K562 (cell line): Measurements from ENCODE around the gene SLAMF9. TPM values are rescaled to one million over a fixed set of nuclear protein-coding genes. Genes with fewer than 3 reads are reported as not detected.

Experiments used
- HNRNPUL1 ChIP-seq: fragments of 200-400 bp; formaldehyde crosslinking; IDR thresholded peaks from 2 replicates; pipeline ENCODE4 v1.6.1; 2017; ENCODE audit warnings: low read length
- JUND ChIP-seq, 2 experiments: IDR thresholded peaks; 2 replicates in 1 of 2; 3 replicates in 1 of 2; pipeline ENCODE4 v1.6.1; 2011; ENCODE audit warnings: borderline replicate concordance in 2 of 2, low read depth in 2 of 2, low read length in 2 of 2, improper control_type of control experiment in 1 of 2, missing biosample characterization in 1 of 2, missing genetic modification characterization in 1 of 2, missing genetic modification reagents in 1 of 2
- RREB1 ChIP-seq: fragments of 250-450 bp; sonication (Bioruptor Pico); IDR thresholded peaks from 2 replicates; pipeline ENCODE4 v1.4.0; 2020
- SMC3 ChIP-seq: conservative IDR thresholded peaks from 2 replicates; pipeline ENCODE4 v1.6.1; 2011; ENCODE audit warnings: low read depth, low read length, improper control_type of control experiment; ENCODE audit not compliant: insufficient read depth
- STAG1 ChIP-seq: sonication (generic); formaldehyde crosslinking; IDR thresholded peaks from 2 replicates; pipeline ENCODE4 v1.5.0; 2020; ENCODE audit warnings: missing genetic modification reagents, borderline replicate concordance
- TFAP4 ChIP-seq: sonication (generic); formaldehyde crosslinking; IDR thresholded peaks from 2 replicates; pipeline ENCODE4 v1.8.0; 2022; ENCODE audit warnings: missing genetic modification reagents, mild to moderate bottlenecking, moderate library complexity, borderline replicate concordance
- ZNF217 ChIP-seq: sonication (generic); formaldehyde crosslinking; IDR thresholded peaks from 2 replicates; pipeline ENCODE4 v1.8.0; 2022; ENCODE audit warnings: mild to moderate bottlenecking, missing genetic modification reagents
- polyA plus RNA-seq, 8 experiments: library from polyadenylated mRNA; depleted of rRNA in 4 of 8; stranded (reverse) in 5 of 8; unstranded in 3 of 8; fragments of >200 nt; fragmentation: Nextera tagmentation in 2 of 8; fragmentation: Illumina TruSeq in 1 of 8; extraction: Ambion mirVana in 2 of 8; extraction: Trizol in 1 of 8; gene quantifications; 2 replicates each; pipeline versions ENCODE4 v1.2.1 to v1.2.3, GENCODE V29; 2011 to 2014; ENCODE audit warnings: inconsistent platforms in 1 of 8, missing spikeins in 1 of 8
- total RNA-seq, 7 experiments: library from RNA; depleted of rRNA in 6 of 7; stranded (reverse); fragments of >200 nt in 6 of 7; fragmentation: Illumina TruSeq in 2 of 7; extraction: Trizol in 2 of 7; gene quantifications; 2 replicates each; pipeline versions ENCODE4 v1.2.1 to v1.2.3, GENCODE V29; 2011 to 2021; ENCODE audit warnings: low replicate concordance in 1 of 7

The SLAMF9 gene
- total and polyA plus RNA-seq, 9 of the 15 experiments (the other 6 are each of a cell fraction or from before 2014, with no cell fraction given) = 0.13 to 0.21 TPM; not detected in 7

DNA sequence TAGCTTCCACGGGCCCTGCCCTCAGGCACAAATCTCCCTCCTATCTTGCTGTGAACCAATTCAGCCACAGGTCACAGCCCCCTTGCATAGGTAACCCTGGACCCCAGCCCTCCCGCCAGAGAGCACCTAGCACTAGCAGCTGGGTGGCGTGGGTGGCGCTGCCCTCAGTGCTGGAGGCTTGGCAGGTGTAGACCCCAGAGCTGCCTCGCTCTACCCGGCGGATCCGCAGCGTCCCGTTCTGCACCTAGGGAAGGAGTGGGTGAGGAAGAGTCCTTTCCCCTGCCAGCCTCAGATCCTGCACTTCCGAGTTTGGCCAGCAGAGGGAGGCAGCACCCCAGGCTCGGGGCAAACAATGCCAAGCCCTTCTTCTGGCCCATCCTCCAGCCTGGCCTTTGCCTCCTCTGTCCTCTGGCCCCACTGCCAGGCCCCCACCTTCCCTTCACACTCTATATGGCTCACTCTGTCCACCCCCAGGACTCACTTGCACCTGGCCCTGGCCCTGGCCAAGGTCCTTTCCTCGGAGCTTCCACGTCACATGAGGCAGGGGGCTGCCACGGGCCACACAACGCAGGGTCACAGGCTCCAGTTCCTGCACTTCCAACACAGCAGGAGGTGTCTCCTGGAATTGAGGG, 17.6 kb downstream of the SLAMF9 start (continued):
- TF ChIP-seq RREB1 (CRISPR knock-in tag) (peak; percentile 22; the same call in 1 of the 2 replicates), JUND (IDR thresholded peaks at IDR 0.05; ENCODE audit: borderline replicate concordance, low read depth, low read length) (peak; percentile 34; the same call in 1 of the 2 replicates), JUND (tag; IDR thresholded peaks at IDR 0.05; ENCODE audit: borderline replicate concordance, low read depth, low read length) (no peak), SMC3 (peak; percentile 92), HNRNPUL1 (no peak), ZNF217 (CRISPR knock-in tag) (0 out of 2 replicates have a peak, but pooled peaks have one; percentile 10), STAG1 (CRISPR knock-in tag) (peak; percentile 87), TFAP4 (CRISPR knock-in tag) (peak; percentile 36; the same call in 1 of the 2 replicates)
